HepG2 (cell line): Measurements from ENCODE around the gene EPO. TPM values are rescaled to one million over a fixed set of nuclear protein-coding genes. Genes with fewer than 3 reads are reported as not detected.

Source experiments
- CCDC6 ChIP-seq: sonication (generic); formaldehyde crosslinking; IDR thresholded peaks from 2 replicates; pipeline ENCODE4 v1.8.1; 2022; ENCODE audit warnings: mild to moderate bottlenecking, missing genetic modification reagents, moderate library complexity
- CREM ChIP-seq, 2 experiments: sonication (generic) in 1 of 2; formaldehyde crosslinking in 1 of 2; IDR thresholded peaks; 2 replicates each; pipeline versions ENCODE4 v1.4.0 to v1.6.1; 2016 to 2020; ENCODE audit warnings: antibody characterized with exemption in 1 of 2, mild to moderate bottlenecking in 1 of 2, missing genetic modification reagents in 1 of 2
- CSRNP2 ChIP-seq: sonication (generic); formaldehyde crosslinking; conservative IDR thresholded peaks from 2 replicates; pipeline ENCODE4 v1.8.0; 2022; ENCODE audit warnings: low read depth, missing genetic modification reagents
- E2F5 ChIP-seq: sonication (generic); formaldehyde crosslinking; conservative IDR thresholded peaks from 2 replicates; pipeline ENCODE4 v1.4.0; 2020; ENCODE audit warnings: missing genetic modification reagents
- EED ChIP-seq: sonication (generic); formaldehyde crosslinking; IDR thresholded peaks from 2 replicates; pipeline ENCODE4 v1.5.0; 2020; ENCODE audit warnings: mild to moderate bottlenecking, missing genetic modification reagents
- MAX ChIP-seq: IDR thresholded peaks from 2 replicates; pipeline ENCODE4 v1.6.1; 2012; ENCODE audit warnings: inconsistent platforms
- MXI1 ChIP-seq: IDR thresholded peaks from 3 replicates; pipeline ENCODE4 v1.6.1; 2012; ENCODE audit warnings: low read depth, low read length, inconsistent platforms, borderline replicate concordance
- NFYC ChIP-seq: IDR thresholded peaks from 2 replicates; pipeline ENCODE4 v1.6.1; 2016; ENCODE audit warnings: missing genetic modification reagents, missing compliant biosample characterization
- POLR2AphosphoS5 ChIP-seq: IDR thresholded peaks from 2 replicates; pipeline ENCODE4 v1.6.1; 2012; ENCODE audit warnings: low read depth, low read length
- TIGD3 ChIP-seq: sonication (generic); formaldehyde crosslinking; IDR thresholded peaks from 2 replicates; pipeline ENCODE4 v1.5.1; 2020; ENCODE audit warnings: mild to moderate bottlenecking, missing genetic modification reagents, borderline replicate concordance
- ZKSCAN8 ChIP-seq: IDR thresholded peaks from 2 replicates; pipeline ENCODE4 v1.6.1; 2016; ENCODE audit warnings: borderline replicate concordance, missing genetic modification reagents, missing compliant biosample characterization
- ZNF207 ChIP-seq: fragments of 450-650 bp; IDR thresholded peaks from 2 replicates; pipeline ENCODE4 v1.6.1; 2016; ENCODE audit warnings: antibody characterized with exemption, borderline replicate concordance
- ZNF407 ChIP-seq: sonication (generic); formaldehyde crosslinking; IDR thresholded peaks from one replicate; pipeline ENCODE4 v1.5.1; 2020; ENCODE audit warnings: mild to moderate bottlenecking, missing genetic modification reagents; ENCODE audit errors: not compliant biosample characterization
- ZNF777 ChIP-seq: sonication (generic); formaldehyde crosslinking; IDR thresholded peaks from 2 replicates; pipeline ENCODE4 v1.4.0; 2020; ENCODE audit warnings: missing genetic modification reagents
- polyA plus RNA-seq, 8 experiments: library from polyadenylated mRNA; depleted of rRNA in 3 of 8; stranded (reverse) in 7 of 8; unstranded in 1 of 8; fragments of >200 nt; fragmentation: Illumina TruSeq in 4 of 8; extraction: Trizol in 4 of 8; gene quantifications; 2 replicates each; pipeline versions ENCODE4 v1.2.1 to v1.2.3, GENCODE V29; 2011 to 2016; ENCODE audit warnings: low read depth in 4 of 8, missing spikeins in 1 of 8, mixed read lengths in 1 of 8; ENCODE audit not compliant: insufficient read depth in 1 of 8
- total RNA-seq, 5 experiments: library from RNA; depleted of rRNA; stranded (reverse); fragments of >200 nt; fragmentation: Illumina TruSeq; extraction: Trizol; gene quantifications; 2 replicates each; pipeline ENCODE4 v1.2.3, GENCODE V29; 2016; ENCODE audit warnings: low read depth in 1 of 5

EPO gene
- total and polyA plus RNA-seq, 2 of the 13 experiments (the other 11 are each of a cell fraction or from before 2014, with no cell fraction given) = 10.3 to 25.7 TPM

GRCh38 chr7:100705753-100706671, 14.3 kb upstream of the EPO start, which contains the start of gene POP7 (continued):
- TF ChIP-seq ZNF407 (CRISPR knock-in tag) = peak; percentile 45
- peak; percentile 84 for TF ChIP-seq TIGD3
- peak; percentile 89 for TF ChIP-seq POLR2AphosphoS5
- peak; percentile 94; the same call in 2 of the 3 replicates for TF ChIP-seq MXI1
- TF ChIP-seq NFYC (CRISPR knock-in tag) = peak; percentile 41; the same call in 1 of the 2 replicates
- peak; percentile 81 for TF ChIP-seq CREM (IDR thresholded peaks at IDR 0.05)
- no peak for TF ChIP-seq CREM (CRISPR knock-in tag; IDR thresholded peaks at IDR 0.05)
- no peak for TF ChIP-seq CSRNP2 (CRISPR knock-in tag)
- TF ChIP-seq ZNF777 (CRISPR knock-in tag) = no peak
- peak; percentile 56; the same call in 1 of the 2 replicates for TF ChIP-seq EED
- TF ChIP-seq E2F5 (CRISPR knock-in tag) = peak; percentile 95
- TF ChIP-seq CCDC6 (CRISPR knock-in tag) = peak; percentile 92; the same call in 1 of the 2 replicates
- no peak for TF ChIP-seq ZKSCAN8 (CRISPR knock-in tag)
- TF ChIP-seq ZNF207 = no peak
- TF ChIP-seq MAX = peak; percentile 90
